Fibroblast of skin of right biceps (primary cell): ENCODE data around the gene CACHD1.
A peak's percentile ranks its signal among the peaks of the same experiment; 100 is the strongest.
"Not testable (repeated sequence)": the region's sequence is repeated elsewhere in the genome, so short reads cannot be mapped to it uniquely, and the experiment has no call there.

Experiments used
- DNase-seq: peaks from one replicate; pipeline ENCODE4 v3.0.0-alpha.2; 2013

Gene CACHD1

DNA sequence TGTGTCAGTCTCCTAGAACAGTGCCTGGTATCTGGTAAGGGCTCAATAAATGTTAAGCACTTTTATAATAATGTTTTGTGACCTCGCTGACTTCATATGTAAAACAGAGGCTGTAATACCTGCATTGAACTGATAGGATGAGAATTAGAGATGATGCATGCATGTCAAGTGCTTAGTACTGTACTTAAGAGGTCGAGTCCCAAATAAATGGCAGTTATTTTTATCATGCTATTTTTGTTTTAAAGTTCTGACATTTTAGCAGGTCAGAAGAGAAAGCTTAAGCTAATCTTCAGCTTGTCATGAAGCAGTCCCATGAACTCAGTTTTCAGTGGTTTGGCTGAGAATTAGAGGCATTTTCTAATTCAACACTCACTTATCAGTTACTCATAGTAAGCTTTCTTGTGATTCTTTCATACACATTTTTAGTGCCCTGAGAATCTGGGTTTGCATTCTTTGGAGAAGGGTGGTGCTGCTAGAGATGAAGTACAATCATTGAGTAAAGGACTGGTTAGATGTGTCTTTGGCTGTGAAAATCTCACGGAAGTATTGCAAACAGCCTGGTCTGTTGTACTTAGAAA lies 199.3 kb downstream of the CACHD1 start:
- no peak for DNase-seq

GRCh38 chr1:64675718-64676345 lies 205.9 kb downstream of the CACHD1 start:
- no peak for DNase-seq

DNA sequence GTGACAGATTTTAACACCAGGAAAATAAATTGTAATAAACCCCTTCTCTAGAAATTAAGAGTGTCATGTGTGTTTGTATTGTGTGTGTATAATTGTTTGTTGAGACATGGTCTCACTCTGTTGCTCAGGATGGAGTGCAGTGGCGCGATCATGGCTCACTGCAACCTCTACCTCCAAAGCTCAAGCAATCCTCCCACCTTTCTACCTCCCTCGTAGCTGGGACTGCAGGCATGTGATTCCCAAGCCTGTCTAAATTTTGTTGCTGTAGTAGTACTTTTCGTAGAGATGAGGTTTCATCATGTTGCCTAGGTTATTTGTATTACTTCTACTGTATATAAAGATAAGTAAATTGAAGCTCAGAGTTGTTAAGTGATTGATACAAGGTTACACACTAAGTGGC lies 206.5 kb downstream of the CACHD1 start:
- DNase-seq = no peak

DNA sequence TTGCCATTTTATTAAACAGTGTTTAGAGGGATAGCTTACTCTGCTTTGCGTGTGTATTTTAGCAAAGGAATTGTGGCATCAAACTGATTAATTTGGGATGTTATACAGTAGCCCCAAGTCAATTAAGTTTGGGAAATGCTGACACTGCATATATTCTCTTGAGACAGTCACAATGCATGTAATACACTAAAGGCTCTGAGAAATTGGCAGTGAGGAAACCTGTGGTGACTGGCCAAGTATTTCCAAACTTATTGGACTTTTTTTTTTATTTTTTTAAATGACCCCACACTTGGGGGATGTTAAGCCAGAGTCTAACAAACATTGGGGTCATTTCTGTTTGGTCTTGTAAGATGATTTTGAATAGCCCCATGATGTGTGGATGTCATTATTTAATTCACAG lies 207.6 kb downstream of the CACHD1 start:
- DNase-seq = no peak

GRCh38 chr1:64678366-64678765 lies 208.4 kb downstream of the CACHD1 start:
- no peak for DNase-seq

DNA sequence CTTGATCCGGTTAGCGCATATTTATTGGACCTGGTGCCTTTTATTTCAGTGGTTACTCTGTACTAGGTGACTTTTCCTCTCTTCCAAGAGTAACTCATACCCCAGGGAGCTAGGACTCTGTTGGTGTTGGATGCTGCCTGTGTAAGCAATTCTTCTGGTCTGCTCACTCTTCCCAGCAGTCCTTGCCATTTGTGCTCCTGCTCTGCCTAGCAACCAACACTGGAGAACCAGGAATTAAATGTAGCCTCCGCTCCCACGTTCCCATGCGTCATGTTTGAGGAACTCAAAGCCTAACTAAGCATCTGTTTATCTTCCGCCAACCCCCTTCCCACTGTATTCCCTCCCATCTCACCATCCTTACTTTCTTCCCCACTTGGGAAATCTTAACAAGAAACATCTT lies 209.2 kb downstream of the CACHD1 start:
- no peak for DNase-seq

DNA sequence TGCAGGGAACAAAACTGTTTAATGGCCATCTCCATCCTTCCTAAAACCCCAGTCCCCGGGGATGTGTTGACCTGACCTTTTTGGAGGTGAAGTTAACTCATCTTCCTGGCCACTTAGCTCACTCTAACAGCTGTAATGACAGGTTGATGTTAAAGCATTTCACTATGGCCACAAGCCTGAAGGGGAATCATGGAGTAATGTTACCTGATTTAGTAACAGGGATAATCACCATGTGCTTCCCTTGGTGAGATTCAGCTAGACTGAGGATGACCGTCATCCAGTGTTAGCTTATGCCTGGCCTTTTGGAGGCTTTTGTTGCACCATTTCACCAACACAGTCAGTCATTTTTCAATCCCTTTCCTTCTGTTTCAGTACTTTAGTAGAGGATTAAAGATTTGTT lies 210.7 kb downstream of the CACHD1 start:
- no peak for DNase-seq

DNA sequence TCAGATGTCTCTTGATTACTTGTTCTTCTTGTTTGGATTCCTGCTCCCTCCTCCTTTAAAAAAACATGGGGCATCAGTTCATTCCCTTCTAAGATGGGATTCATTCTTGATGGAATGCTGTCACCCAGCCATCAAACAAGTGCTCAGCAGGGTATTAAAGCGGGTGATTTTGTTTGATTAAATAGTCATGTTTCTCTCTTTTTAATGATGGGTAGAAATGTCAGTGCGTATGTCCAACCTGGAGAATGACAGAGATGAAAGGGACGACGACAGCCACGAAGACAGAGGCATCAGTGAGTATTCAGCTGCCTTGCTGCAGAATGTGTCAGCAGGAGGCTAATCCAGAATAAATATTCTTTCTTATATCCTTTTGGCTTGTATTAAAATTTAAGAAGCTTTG lies 211.1 kb downstream of the CACHD1 start:
- no peak for DNase-seq

GRCh38 chr1:64683419-64683818 lies 213.5 kb downstream of the CACHD1 start:
- no peak for DNase-seq

GRCh38 chr1:64685217-64685616 lies 215.3 kb downstream of the CACHD1 start:
- no peak for DNase-seq

DNA sequence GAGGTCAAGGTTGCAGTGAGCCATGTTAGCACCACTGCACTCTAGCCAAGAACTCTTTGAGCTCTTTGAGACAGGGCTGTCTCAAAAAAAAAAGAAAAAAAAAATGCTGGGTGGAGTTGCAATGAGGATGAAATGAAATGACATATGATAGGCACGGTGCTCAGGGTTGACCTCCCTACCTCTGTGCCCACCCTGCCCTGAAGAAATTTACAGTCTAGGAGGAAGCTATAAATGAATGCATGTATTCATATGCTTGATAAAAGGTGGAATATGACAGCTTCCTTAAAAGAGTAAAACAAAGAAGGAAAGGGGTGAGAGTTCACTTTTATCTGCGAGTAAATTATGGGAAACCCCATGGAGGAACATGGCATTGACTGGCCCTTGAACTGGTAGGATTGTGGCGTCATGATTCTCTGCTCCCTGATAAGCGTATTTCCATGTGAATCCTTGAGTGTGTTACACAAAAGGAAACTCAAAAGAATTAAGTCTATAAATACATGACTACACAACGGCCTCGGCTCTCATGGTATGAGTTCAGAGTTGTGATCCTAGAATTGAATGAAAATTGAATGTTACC lies 215.9 kb downstream of the CACHD1 start:
- DNase-seq = no peak

DNA sequence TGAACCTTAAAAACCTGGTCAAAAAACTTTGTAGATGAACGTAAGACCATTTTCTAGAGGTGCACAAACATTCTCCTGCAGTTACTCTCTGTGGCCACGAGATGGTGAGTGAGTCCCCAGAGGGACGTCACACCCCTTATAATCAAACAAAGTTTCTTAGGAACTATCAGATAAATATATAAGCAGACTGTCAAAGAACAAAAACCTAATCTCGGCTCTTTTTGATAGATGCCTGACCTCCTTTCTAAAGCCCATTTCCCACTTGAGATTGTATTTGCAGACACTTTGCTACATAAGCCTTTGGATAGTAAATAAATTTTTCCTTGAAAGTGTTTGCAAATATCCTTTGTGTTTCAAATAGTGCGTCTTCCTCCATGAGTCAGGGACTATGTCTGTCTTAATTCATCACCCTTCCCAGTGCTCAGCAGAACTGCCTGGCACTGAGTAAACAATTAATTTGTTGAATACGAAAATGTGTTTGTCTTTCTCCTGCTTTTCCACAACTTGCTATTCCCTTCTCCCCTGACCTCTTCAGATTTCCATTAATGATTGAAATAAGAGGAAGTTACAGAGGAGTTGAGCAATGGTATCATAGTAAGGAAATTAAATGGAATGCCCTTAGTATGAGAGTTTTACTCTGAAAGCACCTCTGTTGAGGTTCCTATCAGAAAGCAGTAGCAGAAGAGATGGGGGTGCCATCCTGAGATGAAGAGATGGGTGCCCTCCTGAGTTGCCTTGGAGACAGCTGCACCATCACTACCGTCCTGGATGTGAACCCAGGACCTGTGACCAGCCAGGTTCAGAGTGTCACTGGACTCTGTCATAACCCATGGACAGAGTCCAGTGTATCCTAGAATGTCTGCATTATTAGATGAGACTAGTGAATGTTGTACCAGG lies 217.1 kb downstream of the CACHD1 start:
- peak; percentile 43 for DNase-seq

- DNase-seq = peak; percentile 28
These were observed 217.9 kb downstream of the CACHD1 start for GRCh38 chr1:64687725-64688327.

DNA sequence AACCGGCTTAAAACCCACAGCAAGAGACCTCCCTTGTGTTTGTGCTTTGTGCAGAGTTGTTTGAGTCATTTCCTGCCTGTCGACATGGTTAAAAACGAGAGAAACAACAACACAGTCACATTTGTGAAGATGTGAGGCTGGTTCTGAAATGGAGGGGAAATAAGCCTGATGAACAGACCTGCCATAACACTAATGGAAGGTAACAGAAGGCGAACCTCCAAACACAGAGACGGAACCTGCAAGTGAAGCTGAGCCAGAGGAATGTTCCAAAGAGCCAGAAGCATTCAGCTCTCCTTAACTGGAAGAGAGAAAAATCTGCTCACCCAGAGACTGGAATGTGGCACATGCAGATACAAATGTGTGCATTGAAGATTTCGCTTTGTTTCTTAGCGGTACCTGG lies 221.7 kb downstream of the CACHD1 start:
- peak; percentile 37 for DNase-seq

- no peak for DNase-seq
These were observed 223.0 kb downstream of the CACHD1 start for GRCh38 chr1:64692911-64693310.

GRCh38 chr1:64693406-64693805 lies 223.5 kb downstream of the CACHD1 start:
- no peak for DNase-seq

DNA sequence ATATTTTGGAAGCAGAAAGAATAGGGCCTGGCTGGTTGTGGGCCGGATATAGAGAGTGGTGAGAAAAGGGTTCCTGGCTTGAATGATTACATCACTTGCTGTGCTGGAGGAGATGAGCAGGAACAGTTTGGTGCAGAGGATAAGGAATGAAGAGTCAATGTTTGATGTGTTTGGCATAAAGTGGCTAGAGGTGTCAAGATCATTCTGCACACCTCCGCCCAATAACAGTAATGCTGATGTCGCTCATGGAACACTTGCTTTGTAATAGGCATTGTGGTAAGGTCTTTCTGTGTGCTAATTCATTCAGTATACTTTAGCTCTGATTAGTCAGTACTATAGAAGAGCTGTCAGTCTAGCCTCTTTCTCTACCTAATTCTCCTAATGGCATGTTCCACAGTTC lies 226.9 kb downstream of the CACHD1 start:
- DNase-seq = no peak

- no peak for DNase-seq
These were observed 229.4 kb downstream of the CACHD1 start for GRCh38 chr1:64699327-64699726.

DNA sequence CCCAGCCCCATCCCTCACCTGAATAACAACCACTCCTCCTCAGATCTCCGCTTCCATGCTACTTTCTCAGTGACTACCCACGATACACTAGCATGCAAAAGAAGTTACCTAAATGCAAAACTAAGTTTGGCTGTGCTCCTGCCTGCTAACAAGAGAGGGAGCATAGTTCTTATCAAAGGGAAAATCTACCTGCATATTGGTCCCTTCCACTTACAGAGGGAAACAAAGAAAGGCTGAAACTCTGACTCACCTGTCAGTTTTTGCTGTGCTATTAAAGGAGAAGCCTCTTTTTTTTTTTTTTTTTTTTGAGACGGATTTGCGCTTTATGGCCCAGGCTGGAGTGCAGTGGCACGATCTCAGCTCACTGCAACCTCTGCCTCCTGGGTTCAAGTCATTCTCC lies 231.1 kb downstream of the CACHD1 start:
- no peak for DNase-seq

GRCh38 chr1:64701886-64702285 lies 232.0 kb downstream of the CACHD1 start:
- DNase-seq = no peak

GRCh38 chr1:64702670-64703069 lies 232.7 kb downstream of the CACHD1 start:
- not testable (repeated sequence) for DNase-seq

- no peak for DNase-seq
These were observed 233.7 kb downstream of the CACHD1 start for GRCh38 chr1:64703600-64703999.

DNA sequence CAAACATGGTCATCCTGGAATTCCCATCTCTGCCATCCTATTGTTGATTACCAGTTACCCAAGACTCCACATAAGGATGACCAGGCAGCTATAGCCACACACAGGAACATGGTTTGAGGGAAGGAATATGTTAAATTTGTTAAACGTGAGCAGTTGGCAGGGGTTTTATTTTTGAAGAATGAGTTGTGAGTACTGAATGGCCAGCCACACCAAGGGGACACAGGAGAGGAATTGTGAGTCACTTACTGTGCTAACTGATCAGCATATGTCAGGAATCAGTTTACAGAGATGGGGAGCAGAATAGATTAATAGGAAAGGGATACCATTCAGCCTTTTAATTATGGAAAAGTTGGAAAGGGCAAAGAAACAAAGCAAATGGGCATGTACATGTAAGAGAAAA lies 235.7 kb downstream of the CACHD1 start:
- DNase-seq = no peak
